Measurements from ENCODE around the gene PIP4K2B. TPM values are rescaled to one million over a fixed set of nuclear protein-coding genes. Genes with fewer than 3 reads are reported as not detected.

PIP4K2B gene
- total RNA-seq, 4 donors from 2014 or later = 19.5 to 45.4 (median 33.6) TPM

DNA sequence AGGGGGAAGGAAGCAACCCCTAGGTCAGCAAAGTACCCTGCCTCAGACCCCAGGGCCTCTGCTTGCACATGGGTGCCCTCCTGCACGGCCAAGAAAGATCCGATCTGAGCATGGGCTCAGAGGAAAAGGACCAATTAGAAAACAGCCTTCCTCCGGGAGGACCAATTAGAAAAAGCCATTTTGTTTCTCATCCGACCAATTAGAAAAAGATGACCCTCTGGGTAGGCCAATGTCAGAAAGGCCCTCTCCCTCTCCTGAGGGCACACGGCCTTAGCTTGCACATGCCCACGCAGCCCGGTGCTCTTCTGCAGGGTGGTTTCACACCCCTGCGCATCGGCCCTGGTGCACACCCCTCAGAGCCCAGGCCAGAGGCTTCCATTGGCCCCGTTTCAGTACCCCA, 74.3 kb downstream of the PIP4K2B start:
- TF ChIP-seq, protein P1, sequence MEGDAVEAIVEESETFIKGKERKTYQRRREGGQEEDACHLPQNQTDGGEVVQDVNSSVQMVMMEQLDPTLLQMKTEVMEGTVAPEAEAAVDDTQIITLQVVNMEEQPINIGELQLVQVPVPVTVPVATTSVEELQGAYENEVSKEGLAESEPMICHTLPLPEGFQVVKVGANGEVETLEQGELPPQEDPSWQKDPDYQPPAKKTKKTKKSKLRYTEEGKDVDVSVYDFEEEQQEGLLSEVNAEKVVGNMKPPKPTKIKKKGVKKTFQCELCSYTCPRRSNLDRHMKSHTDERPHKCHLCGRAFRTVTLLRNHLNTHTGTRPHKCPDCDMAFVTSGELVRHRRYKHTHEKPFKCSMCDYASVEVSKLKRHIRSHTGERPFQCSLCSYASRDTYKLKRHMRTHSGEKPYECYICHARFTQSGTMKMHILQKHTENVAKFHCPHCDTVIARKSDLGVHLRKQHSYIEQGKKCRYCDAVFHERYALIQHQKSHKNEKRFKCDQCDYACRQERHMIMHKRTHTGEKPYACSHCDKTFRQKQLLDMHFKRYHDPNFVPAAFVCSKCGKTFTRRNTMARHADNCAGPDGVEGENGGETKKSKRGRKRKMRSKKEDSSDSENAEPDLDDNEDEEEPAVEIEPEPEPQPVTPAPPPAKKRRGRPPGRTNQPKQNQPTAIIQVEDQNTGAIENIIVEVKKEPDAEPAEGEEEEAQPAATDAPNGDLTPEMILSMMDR (IDR thresholded peaks at IDR 0.05) = no peak
- no peak for TF ChIP-seq POLR2A (IDR thresholded peaks at IDR 0.05)
- intact Hi-C loops (cut with DNase I; ENCODE audit: low total_unique reads) = no loop called here
- no peak overlapping the region for H3K4me3 ChIP-seq (ENCODE audit: low read depth, poor library complexity, severe bottlenecking)
- 77 to 84% methylated on average over 10 of the region's 10 CpGs for WGBS, 2 donors
- no peak for DNase-seq (ENCODE audit: low spot score in 2 of 2)

DNA sequence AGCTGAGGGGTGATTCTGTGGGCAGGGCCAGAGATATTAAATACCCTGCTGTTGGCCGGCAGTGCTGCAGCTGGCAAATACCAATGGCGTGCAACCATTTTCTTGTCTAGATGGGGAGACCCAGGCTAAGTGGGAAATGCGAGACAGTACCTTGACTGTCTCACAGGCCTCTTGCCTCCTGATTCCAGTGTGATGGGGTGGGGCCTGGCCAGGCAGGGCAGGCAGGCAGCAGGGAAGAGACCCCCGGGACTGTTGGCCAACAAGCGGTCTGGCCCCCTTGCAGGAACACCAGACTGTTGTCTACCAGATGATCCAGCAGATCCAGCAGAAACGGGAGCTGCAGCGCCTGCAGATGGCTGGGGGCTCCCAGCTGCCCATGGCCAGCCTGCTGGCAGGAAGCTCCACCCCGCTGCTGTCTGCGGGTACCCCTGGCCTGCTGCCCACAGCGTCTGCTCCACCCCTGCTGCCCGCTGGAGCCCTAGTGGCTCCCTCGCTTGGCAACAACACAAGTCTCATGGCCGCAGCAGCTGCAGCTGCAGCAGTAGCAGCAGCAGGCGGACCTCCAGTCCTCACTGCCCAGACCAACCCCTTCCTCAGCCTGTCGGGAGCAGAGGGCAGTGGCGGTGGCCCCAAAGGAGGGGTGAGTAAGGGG, 74.9 kb downstream of the PIP4K2B start:
- TF ChIP-seq, protein P1 (IDR thresholded peaks at IDR 0.05) = no peak
- TF ChIP-seq POLR2A (IDR thresholded peaks at IDR 0.05) = no peak
- DNase-seq (ENCODE audit: low spot score in 2 of 2) = no peak
- intact Hi-C loops (cut with DNase I; ENCODE audit: low total_unique reads) = no loop called here

DNA sequence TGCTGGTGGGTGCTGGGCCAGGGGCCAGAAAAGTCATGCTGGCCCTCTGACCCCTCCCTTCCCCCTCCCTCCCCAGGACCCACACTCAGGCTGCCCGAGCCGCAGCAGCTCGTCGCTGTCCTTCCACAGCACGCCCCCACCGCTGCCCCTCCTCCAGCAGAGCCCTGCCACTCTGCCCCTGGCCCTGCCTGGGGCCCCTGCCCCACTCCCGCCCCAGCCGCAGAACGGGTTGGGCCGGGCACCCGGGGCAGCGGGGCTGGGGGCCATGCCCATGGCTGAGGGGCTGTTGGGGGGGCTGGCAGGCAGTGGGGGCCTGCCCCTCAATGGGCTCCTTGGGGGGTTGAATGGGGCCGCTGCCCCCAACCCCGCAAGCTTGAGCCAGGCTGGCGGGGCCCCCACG, 77.6 kb downstream of the PIP4K2B start:
- no peak overlapping the region for H3K4me3 ChIP-seq (ENCODE audit: low read depth, poor library complexity, severe bottlenecking)
- no peak for DNase-seq (ENCODE audit: low spot score in 2 of 2)
- intact Hi-C loops (cut with DNase I; ENCODE audit: low total_unique reads) = no loop called here
- no peak for TF ChIP-seq POLR2A (IDR thresholded peaks at IDR 0.05)
- TF ChIP-seq, protein P1 (IDR thresholded peaks at IDR 0.05) = no peak
- WGBS, 2 donors = 87 to 88% methylated on average over 7 to 15 of the region's 16 CpGs

More for the DNA sequence above, 74.9 kb downstream of the PIP4K2B start:
- no peak overlapping the region for H3K4me3 ChIP-seq (ENCODE audit: low read depth, poor library complexity, severe bottlenecking)
- 66 to 81% methylated on average over 8 to 9 of the region's 16 CpGs for WGBS, 2 donors

DNA sequence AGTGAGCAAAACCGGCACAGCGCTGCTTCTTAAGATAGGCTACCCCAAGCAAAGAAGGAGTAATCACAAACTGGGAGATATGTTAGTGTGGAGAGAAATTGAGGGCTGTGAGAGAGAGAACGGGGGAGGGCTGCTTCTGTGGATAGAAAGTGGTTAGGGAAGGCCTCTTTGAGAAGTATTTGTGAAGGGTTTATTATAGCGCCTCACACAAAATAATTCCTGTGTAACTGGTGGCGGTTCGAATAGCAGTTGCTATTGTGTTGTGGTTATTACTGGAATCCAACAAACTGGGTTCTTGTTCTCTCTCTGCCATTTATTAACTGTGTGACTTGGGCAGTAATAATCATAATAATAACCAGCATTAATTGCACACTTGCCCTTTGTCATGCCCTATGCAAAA, 78.4 kb downstream of the PIP4K2B start:
- no peak overlapping the region for H3K4me3 ChIP-seq (ENCODE audit: low read depth, poor library complexity, severe bottlenecking)
- DNase-seq (ENCODE audit: low spot score in 2 of 2) = no peak
- WGBS, 2 donors = 83 to 85% methylated on average over 6 of the region's 6 CpGs
- intact Hi-C loops (cut with DNase I; ENCODE audit: low total_unique reads) = no loop called here
- TF ChIP-seq, protein P1 (IDR thresholded peaks at IDR 0.05) = no peak
- no peak for TF ChIP-seq POLR2A (IDR thresholded peaks at IDR 0.05)

DNA sequence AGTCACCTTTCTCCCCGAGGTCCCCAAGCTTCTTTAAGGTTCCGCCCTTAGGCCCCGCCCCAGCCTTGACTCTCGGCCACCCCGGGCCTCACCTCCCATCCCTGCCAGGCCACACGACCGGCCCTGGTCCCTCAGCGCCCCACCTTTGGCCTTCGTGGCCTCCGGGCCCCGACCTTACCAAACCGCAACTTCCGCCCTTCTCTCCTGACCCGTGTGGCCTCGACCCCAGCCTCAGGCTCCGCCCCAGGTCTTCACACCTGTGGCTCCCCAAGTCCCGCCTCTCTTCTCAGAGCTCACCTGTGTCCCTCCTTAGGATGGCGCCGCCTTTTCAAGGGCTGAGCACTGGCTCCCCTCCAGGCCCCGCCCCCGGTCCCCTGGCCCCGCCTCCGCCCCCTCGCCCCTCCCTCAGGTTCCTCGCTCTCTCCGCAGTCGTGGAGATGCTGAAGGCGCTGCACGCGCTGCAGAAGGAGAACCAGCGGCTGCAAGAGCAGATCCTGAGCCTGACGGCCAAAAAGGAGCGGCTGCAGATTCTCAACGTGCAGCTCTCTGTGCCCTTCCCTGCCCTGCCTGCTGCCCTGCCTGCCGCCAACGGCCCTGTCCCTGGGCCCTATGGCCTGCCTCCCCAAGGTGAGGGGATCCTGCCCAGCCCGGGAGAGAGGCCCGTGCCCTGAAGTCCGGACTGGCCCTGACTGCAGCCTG, 79.3 kb downstream of the PIP4K2B start:
- H3K4me3 ChIP-seq (ENCODE audit: low read depth, poor library complexity, severe bottlenecking) = no peak overlapping the region
- intact Hi-C loops (cut with DNase I; ENCODE audit: low total_unique reads) = no loop called here
- TF ChIP-seq, protein P1 (IDR thresholded peaks at IDR 0.05) = no peak
- no peak for TF ChIP-seq POLR2A (IDR thresholded peaks at IDR 0.05)
- DNase-seq (ENCODE audit: low spot score in 2 of 2) = no peak
- 69% methylated on average over 29 to 35 of the region's 39 CpGs for WGBS, 2 donors

Measured in lower leg skin (tissue), 4 donors.